WTC11 (cell line): Measurements from ENCODE around the gene PLXNA3.

ENCODE experiments used
- EMX1 ChIP-seq: fragments of 250-450 bp; sonication (Bioruptor Pico); IDR thresholded peaks from 2 replicates; pipeline ENCODE4 v1.8.0; 2021; ENCODE audit warnings: mild to moderate bottlenecking
- NFYB ChIP-seq: sonication (generic); formaldehyde crosslinking; conservative IDR thresholded peaks from 2 replicates; pipeline ENCODE4 v1.8.0; 2022; ENCODE audit warnings: low read depth, missing genetic modification reagents
- SP1 ChIP-seq: sonication (generic); formaldehyde crosslinking; conservative IDR thresholded peaks from 2 replicates; pipeline ENCODE4 v1.8.1; 2022; ENCODE audit warnings: missing genetic modification reagents
- ZNF416 ChIP-seq: fragments of 250-450 bp; sonication (Bioruptor Pico); IDR thresholded peaks from 2 replicates; pipeline ENCODE4 v1.9.0; 2021; ENCODE audit warnings: mild to moderate bottlenecking, inconsistent platforms
- TF ChIP-seq, protein P1 (sequence below): sonication (generic); formaldehyde crosslinking; IDR thresholded peaks from 2 replicates; pipeline ENCODE4 v1.8.1; 2023; ENCODE audit warnings: mild to moderate bottlenecking, missing genetic modification reagents, moderate library complexity
- TF ChIP-seq, protein P2 (sequence below): fragments of 200-600 bp; IDR thresholded peaks from 2 replicates; pipeline ENCODE4 v1.8.0; 2022; ENCODE audit warnings: antibody characterized with exemption
- TF ChIP-seq, protein P3 (sequence below): sonication (generic); formaldehyde crosslinking; IDR thresholded peaks from 2 replicates; pipeline ENCODE4 v1.8.0; 2022; ENCODE audit warnings: mild to moderate bottlenecking, missing genetic modification reagents
- TF ChIP-seq, protein P4 (sequence below): sonication (generic); formaldehyde crosslinking; IDR thresholded peaks from 2 replicates; pipeline ENCODE4 v1.8.0; 2022; ENCODE audit warnings: mild to moderate bottlenecking, missing genetic modification reagents
- TF ChIP-seq, protein P5 (sequence below): sonication (generic); formaldehyde crosslinking; conservative IDR thresholded peaks from 2 replicates; pipeline ENCODE4 v1.8.1; 2022; ENCODE audit warnings: mild to moderate bottlenecking, missing genetic modification reagents

DNA sequence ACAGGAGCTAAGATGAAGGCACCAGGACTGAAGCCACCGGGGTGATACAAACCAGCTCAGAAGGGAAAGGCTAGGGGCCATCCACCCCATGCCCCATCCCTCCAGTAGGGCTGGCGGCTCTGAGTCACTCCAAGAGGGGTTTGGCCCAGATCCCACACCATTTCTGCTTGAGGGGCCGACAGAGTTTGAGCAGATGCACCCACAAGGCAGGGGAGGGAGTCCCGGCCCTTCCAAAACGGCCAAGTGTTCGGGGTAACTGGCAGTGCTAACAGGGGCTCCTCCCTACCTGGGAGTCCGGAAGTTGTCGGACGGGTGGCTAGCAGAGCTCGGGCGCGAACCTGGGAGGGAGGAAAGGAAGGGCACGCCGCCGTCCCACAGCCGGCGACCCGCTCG is 31.9 kb downstream of the PLXNA3 start:
- TF ChIP-seq NFYB: no peak
- TF ChIP-seq, protein P1, sequence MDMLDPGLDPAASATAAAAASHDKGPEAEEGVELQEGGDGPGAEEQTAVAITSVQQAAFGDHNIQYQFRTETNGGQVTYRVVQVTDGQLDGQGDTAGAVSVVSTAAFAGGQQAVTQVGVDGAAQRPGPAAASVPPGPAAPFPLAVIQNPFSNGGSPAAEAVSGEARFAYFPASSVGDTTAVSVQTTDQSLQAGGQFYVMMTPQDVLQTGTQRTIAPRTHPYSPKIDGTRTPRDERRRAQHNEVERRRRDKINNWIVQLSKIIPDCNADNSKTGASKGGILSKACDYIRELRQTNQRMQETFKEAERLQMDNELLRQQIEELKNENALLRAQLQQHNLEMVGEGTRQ (CRISPR knock-in tag): no peak
- TF ChIP-seq, protein P2, sequence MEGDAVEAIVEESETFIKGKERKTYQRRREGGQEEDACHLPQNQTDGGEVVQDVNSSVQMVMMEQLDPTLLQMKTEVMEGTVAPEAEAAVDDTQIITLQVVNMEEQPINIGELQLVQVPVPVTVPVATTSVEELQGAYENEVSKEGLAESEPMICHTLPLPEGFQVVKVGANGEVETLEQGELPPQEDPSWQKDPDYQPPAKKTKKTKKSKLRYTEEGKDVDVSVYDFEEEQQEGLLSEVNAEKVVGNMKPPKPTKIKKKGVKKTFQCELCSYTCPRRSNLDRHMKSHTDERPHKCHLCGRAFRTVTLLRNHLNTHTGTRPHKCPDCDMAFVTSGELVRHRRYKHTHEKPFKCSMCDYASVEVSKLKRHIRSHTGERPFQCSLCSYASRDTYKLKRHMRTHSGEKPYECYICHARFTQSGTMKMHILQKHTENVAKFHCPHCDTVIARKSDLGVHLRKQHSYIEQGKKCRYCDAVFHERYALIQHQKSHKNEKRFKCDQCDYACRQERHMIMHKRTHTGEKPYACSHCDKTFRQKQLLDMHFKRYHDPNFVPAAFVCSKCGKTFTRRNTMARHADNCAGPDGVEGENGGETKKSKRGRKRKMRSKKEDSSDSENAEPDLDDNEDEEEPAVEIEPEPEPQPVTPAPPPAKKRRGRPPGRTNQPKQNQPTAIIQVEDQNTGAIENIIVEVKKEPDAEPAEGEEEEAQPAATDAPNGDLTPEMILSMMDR: no peak
- TF ChIP-seq ZNF416 (CRISPR knock-in tag): no peak
- TF ChIP-seq, protein P3, sequence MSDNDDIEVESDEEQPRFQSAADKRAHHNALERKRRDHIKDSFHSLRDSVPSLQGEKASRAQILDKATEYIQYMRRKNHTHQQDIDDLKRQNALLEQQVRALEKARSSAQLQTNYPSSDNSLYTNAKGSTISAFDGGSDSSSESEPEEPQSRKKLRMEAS (CRISPR knock-in tag): no peak
- TF ChIP-seq, protein P4, sequence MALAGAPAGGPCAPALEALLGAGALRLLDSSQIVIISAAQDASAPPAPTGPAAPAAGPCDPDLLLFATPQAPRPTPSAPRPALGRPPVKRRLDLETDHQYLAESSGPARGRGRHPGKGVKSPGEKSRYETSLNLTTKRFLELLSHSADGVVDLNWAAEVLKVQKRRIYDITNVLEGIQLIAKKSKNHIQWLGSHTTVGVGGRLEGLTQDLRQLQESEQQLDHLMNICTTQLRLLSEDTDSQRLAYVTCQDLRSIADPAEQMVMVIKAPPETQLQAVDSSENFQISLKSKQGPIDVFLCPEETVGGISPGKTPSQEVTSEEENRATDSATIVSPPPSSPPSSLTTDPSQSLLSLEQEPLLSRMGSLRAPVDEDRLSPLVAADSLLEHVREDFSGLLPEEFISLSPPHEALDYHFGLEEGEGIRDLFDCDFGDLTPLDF (CRISPR knock-in tag): no peak
- TF ChIP-seq, protein P5, sequence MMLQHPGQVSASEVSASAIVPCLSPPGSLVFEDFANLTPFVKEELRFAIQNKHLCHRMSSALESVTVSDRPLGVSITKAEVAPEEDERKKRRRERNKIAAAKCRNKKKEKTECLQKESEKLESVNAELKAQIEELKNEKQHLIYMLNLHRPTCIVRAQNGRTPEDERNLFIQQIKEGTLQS (CRISPR knock-in tag): no peak
- no peak for TF ChIP-seq EMX1 (CRISPR knock-in tag)
- no peak for TF ChIP-seq SP1 (CRISPR knock-in tag)
